GM23338 (cell line): ENCODE results near the gene KCNQ5. TPM values are rescaled to one million over a fixed set of nuclear protein-coding genes. Genes with fewer than 3 reads are reported as not detected.

ENCODE experiments used
- ATAC-seq: fragments of 200-7000 bp; cut with Tn5 transposase; 3 replicates; pipeline ENCODE4 v1.9.1; 2020
- DNase-seq: peaks from one replicate; pipeline ENCODE4 v3.0.0-alpha.2; 2015; ENCODE audit warnings: low spot score
- H2AFZ ChIP-seq: fragments of 200-600 bp; sonication (generic); 2 replicates; pipeline ENCODE4 v1.8.0; 2016; ENCODE audit warnings: antibody characterized with exemption, mild to moderate bottlenecking, moderate library complexity
- H3F3A ChIP-seq: fragments of 200-600 bp; sonication (generic); replicated peaks from 2 replicates; pipeline ENCODE4 v1.8.0; 2017; ENCODE audit warnings: antibody characterized with exemption, mixed run types, low read depth
- H3K27ac ChIP-seq: fragments of 200-600 bp; sonication (generic); 2 replicates; pipeline ENCODE4 v1.6.1; 2016; ENCODE audit warnings: low read depth
- H3K27me3 ChIP-seq: fragments of 200-600 bp; sonication (generic); 2 replicates; pipeline ENCODE4 v1.8.0; 2016; ENCODE audit warnings: mild to moderate bottlenecking, mixed run types, moderate library complexity; ENCODE audit not compliant: insufficient read depth
- H3K36me3 ChIP-seq: fragments of 200-600 bp; sonication (generic); 2 replicates; pipeline ENCODE4 v1.8.0; 2016; ENCODE audit warnings: mild to moderate bottlenecking; ENCODE audit not compliant: insufficient read depth
- H3K4me1 ChIP-seq: fragments of 200-600 bp; sonication (generic); 2 replicates; pipeline ENCODE4 v1.8.0; 2016; ENCODE audit warnings: mild to moderate bottlenecking, moderate library complexity; ENCODE audit not compliant: insufficient read depth
- H3K4me2 ChIP-seq: fragments of 200-600 bp; sonication (generic); 2 replicates; pipeline ENCODE4 v1.7.1; 2017; ENCODE audit warnings: mixed run types
- H3K4me3 ChIP-seq: fragments of 200-600 bp; sonication (generic); 2 replicates; pipeline ENCODE4 v1.6.1; 2016; ENCODE audit warnings: mixed run types
- H3K79me2 ChIP-seq: fragments of 200-600 bp; sonication (generic); replicated peaks from 2 replicates; pipeline ENCODE4 v1.8.0; 2017; ENCODE audit warnings: mild to moderate bottlenecking; ENCODE audit not compliant: insufficient read depth
- H3K9me2 ChIP-seq: fragments of 200-600 bp; sonication (generic); 2 replicates; pipeline ENCODE4 v1.8.0; 2017; ENCODE audit not compliant: insufficient read depth
- H4K20me1 ChIP-seq: fragments of 200-600 bp; sonication (generic); replicated peaks from 2 replicates; pipeline ENCODE4 v1.8.0; 2017; ENCODE audit warnings: mild to moderate bottlenecking; ENCODE audit not compliant: insufficient read depth
- H3K27ac Mint-ChIP-seq: 2 replicates; pipeline ENCODE4 v1.8.0; 2020; ENCODE audit warnings: inconsistent platforms, mild to moderate bottlenecking, moderate library complexity, mixed read lengths
- H3K27me3 Mint-ChIP-seq: 3 replicates; pipeline ENCODE4 v1.8.0; 2022; ENCODE audit warnings: low read depth, mild to moderate bottlenecking, moderate library complexity, mixed read lengths, inconsistent platforms; ENCODE audit not compliant: insufficient read depth, poor library complexity
- H3K36me3 Mint-ChIP-seq: 3 replicates; pipeline ENCODE4 v1.8.0; 2021; ENCODE audit warnings: low read depth, mild to moderate bottlenecking, inconsistent platforms, moderate library complexity, mixed read lengths
- H3K4me1 Mint-ChIP-seq: 3 replicates; pipeline ENCODE4 v1.8.0; 2020; ENCODE audit warnings: mild to moderate bottlenecking, inconsistent platforms, mixed read lengths
- H3K4me3 Mint-ChIP-seq: 3 replicates; pipeline ENCODE4 v1.8.0; 2021; ENCODE audit warnings: moderate library complexity, mild to moderate bottlenecking, inconsistent platforms, mixed read lengths
- H3K9me3 Mint-ChIP-seq: 3 replicates; pipeline ENCODE4 v1.8.0; 2020; ENCODE audit warnings: moderate library complexity, mild to moderate bottlenecking, inconsistent platforms, mixed read lengths
- POLR2AphosphoS5 ChIP-seq: IDR thresholded peaks from 2 replicates; pipeline ENCODE4 v1.6.1; 2016; ENCODE audit warnings: antibody characterized with exemption, low read depth
- ZNF114 ChIP-seq: fragments of 250-450 bp; sonication (Bioruptor Pico); IDR thresholded peaks from 2 replicates; pipeline ENCODE4 v1.5.0; 2020; ENCODE audit warnings: mild to moderate bottlenecking, moderate library complexity
- polyA plus RNA-seq: library from polyadenylated mRNA; unstranded; fragments of >200 nt; fragmentation: Nextera tagmentation; extraction: Ambion mirVana; gene quantifications from 2 replicates; pipeline ENCODE4 v1.2.1, GENCODE V29; 2016
- total RNA-seq: library from RNA; depleted of rRNA; stranded (reverse); fragments of >200 nt; shearing (Covaris generic); gene quantifications from 2 replicates; pipeline ENCODE4 v1.2.3, GENCODE V29; 2014
- TF ChIP-seq, protein P1 (sequence below): fragments of 250-450 bp; sonication (Bioruptor Pico); IDR thresholded peaks from 2 replicates; pipeline ENCODE4 v1.5.0; 2020; ENCODE audit warnings: mild to moderate bottlenecking, moderate library complexity

The KCNQ5 gene
- total and polyA plus RNA-seq, 2 experiments from 2014 or later, result 0.68 to 0.87 TPM

DNA sequence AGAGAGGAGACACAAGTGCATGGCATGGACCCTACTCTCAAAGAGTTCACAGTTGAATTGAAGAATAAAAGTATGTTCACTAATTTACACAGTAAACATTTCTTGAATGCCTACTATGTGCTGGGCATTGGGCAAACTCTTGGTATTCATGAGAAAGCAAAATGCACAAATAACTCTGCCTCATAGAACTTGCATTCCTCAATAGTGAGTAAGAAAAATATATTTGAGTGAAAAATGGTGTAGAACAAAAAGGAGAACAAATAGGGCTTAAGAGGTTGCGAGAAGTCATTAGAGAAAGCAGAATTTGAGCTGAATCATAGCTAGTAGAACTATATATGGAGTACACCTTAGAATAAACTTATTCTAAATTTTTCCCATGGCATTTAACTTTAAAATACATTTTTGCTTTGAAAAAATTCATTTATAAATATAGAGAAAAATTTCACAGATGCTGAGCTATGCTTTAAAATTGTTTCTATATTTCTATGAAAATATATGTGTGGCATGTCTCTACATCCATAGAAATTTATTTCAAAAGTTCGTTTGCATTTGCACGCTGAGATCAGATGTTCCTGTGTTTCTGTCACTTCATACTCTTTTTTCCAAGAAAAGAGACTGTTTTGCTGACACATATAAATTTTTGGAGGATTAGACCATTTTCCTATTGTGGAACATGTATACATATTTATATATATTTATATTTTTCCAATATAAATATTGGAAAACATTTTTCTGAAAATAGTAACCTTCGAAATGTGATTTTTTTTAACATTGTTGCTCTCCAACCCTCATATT is 236.1 kb downstream of the KCNQ5 start (continued):
- TF ChIP-seq, protein P1, sequence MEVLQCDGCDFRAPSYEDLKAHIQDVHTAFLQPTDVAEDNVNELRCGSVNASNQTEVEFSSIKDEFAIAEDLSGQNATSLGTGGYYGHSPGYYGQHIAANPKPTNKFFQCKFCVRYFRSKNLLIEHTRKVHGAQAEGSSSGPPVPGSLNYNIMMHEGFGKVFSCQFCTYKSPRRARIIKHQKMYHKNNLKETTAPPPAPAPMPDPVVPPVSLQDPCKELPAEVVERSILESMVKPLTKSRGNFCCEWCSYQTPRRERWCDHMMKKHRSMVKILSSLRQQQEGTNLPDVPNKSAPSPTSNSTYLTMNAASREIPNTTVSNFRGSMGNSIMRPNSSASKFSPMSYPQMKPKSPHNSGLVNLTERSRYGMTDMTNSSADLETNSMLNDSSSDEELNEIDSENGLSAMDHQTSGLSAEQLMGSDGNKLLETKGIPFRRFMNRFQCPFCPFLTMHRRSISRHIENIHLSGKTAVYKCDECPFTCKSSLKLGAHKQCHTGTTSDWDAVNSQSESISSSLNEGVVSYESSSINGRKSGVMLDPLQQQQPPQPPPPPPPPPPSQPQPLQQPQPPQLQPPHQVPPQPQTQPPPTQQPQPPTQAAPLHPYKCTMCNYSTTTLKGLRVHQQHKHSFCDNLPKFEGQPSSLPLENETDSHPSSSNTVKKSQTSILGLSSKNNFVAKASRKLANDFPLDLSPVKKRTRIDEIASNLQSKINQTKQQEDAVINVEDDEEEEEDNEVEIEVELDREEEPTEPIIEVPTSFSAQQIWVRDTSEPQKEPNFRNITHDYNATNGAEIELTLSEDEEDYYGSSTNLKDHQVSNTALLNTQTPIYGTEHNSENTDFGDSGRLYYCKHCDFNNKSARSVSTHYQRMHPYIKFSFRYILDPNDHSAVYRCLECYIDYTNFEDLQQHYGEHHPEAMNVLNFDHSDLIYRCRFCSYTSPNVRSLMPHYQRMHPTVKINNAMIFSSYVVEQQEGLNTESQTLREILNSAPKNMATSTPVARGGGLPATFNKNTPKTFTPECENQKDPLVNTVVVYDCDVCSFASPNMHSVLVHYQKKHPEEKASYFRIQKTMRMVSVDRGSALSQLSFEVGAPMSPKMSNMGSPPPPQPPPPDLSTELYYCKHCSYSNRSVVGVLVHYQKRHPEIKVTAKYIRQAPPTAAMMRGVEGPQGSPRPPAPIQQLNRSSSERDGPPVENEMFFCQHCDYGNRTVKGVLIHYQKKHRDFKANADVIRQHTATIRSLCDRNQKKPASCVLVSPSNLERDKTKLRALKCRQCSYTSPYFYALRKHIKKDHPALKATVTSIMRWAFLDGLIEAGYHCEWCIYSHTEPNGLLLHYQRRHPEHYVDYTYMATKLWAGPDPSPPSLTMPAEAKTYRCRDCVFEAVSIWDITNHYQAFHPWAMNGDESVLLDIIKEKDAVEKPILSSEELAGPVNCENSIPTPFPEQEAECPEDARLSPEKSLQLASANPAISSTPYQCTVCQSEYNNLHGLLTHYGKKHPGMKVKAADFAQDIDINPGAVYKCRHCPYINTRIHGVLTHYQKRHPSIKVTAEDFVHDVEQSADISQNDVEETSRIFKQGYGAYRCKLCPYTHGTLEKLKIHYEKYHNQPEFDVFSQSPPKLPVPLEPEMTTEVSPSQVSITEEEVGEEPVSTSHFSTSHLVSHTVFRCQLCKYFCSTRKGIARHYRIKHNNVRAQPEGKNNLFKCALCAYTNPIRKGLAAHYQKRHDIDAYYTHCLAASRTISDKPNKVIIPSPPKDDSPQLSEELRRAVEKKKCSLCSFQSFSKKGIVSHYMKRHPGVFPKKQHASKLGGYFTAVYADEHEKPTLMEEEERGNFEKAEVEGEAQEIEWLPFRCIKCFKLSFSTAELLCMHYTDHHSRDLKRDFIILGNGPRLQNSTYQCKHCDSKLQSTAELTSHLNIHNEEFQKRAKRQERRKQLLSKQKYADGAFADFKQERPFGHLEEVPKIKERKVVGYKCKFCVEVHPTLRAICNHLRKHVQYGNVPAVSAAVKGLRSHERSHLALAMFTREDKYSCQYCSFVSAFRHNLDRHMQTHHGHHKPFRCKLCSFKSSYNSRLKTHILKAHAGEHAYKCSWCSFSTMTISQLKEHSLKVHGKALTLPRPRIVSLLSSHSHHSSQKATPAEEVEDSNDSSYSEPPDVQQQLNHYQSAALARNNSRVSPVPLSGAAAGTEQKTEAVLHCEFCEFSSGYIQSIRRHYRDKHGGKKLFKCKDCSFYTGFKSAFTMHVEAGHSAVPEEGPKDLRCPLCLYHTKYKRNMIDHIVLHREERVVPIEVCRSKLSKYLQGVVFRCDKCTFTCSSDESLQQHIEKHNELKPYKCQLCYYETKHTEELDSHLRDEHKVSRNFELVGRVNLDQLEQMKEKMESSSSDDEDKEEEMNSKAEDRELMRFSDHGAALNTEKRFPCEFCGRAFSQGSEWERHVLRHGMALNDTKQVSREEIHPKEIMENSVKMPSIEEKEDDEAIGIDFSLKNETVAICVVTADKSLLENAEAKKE (CRISPR knock-in tag), result no peak

DNA sequence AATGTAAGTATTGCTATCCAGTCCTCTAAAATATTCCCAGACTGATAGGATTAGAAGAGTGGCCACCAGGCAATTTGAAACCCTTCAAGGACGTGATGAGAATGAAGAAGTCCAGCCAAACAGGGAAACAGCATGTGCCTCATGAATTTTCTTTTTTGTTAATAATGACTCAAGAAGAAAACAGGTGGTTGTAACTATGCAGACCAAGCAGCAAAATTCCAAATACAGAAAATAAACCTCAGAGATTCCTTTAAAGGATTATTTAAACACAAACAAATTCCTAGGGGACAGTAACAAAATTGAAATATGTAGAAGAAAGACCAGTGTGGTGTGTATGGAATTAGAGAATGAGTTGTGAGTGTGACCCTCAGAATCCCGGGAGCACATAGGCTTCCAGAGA is 239.2 kb downstream of the KCNQ5 start:
- Mint-ChIP-seq H3K9me3 (no peaks in the 10 kb centered on the region), H3K36me3 (no peaks in the 10 kb centered on the region), H3K4me1 (peaks cover 12% of the 10 kb centered on the region; the same call in 2 of the 3 replicates), H3K4me3 (no peak overlapping the region), H3K27ac (no peak overlapping the region; the same call in 1 of the 2 replicates), H3K27me3 (no peaks in the 10 kb centered on the region)
- Histone ChIP-seq H3K4me2 (no peak overlapping the region), H3F3A (no peaks in the 10 kb centered on the region), H3K9me2 (no peaks in the 10 kb centered on the region), H3K27me3 (no peaks in the 10 kb centered on the region), H3K36me3 (no peaks in the 10 kb centered on the region), H3K79me2 (no peaks in the 10 kb centered on the region), H4K20me1 (no peaks in the 10 kb centered on the region), H3K27ac (no peak overlapping the region), H2AFZ (no peak overlapping the region), H3K4me1 (peaks cover 5% of the 10 kb centered on the region; the same call in 1 of the 2 replicates), H3K4me3 (no peak overlapping the region)
- TF ChIP-seq POLR2AphosphoS5 (no peak), ZNF114 (CRISPR knock-in tag) (no peak)
- no peak for DNase-seq
- ATAC-seq, result no peak
